K562 (cell line): ENCODE data around the gene TP53TG5. TPM values are rescaled to one million over a fixed set of nuclear protein-coding genes. Genes with fewer than 3 reads are reported as not detected.

ENCODE experiments used
- FOSL1 ChIP-seq: fragments of 200-800 bp; sonication (Bioruptor generic); conservative IDR thresholded peaks from 2 replicates; pipeline ENCODE4 v1.6.1; 2016; ENCODE audit warnings: missing genetic modification characterization, missing compliant biosample characterization
- FOXP1 ChIP-seq: sonication (generic); formaldehyde crosslinking; IDR thresholded peaks from 2 replicates; pipeline ENCODE4 v1.8.0; 2022; ENCODE audit warnings: mild to moderate bottlenecking, missing genetic modification reagents
- HNRNPK ChIP-seq: fragments of 200-400 bp; formaldehyde crosslinking; IDR thresholded peaks from one replicate; pipeline ENCODE4 v1.6.1; 2018; ENCODE audit warnings: mild to moderate bottlenecking, low read depth, low read length; ENCODE audit not compliant: poor library complexity, severe bottlenecking
- TBP ChIP-seq: optimal IDR thresholded peaks from 2 replicates; pipeline ENCODE3; 2011; ENCODE audit warnings: low read depth, low read length, improper control_type of control experiment
- ZNF592 ChIP-seq: fragments of 450-650 bp; IDR thresholded peaks from 2 replicates; pipeline ENCODE4 v1.6.1; 2017; ENCODE audit warnings: antibody characterized with exemption, mild to moderate bottlenecking
- polyA plus RNA-seq, 8 experiments: library from polyadenylated mRNA; depleted of rRNA in 4 of 8; stranded (reverse) in 5 of 8; unstranded in 3 of 8; fragments of >200 nt; fragmentation: Nextera tagmentation in 2 of 8; fragmentation: Illumina TruSeq in 1 of 8; extraction: Ambion mirVana in 2 of 8; extraction: Trizol in 1 of 8; gene quantifications; 2 replicates each; pipeline versions ENCODE4 v1.2.1 to v1.2.3, GENCODE V29; 2011 to 2014; ENCODE audit warnings: inconsistent platforms in 1 of 8, missing spikeins in 1 of 8
- total RNA-seq, 7 experiments: library from RNA; depleted of rRNA in 6 of 7; stranded (reverse); fragments of >200 nt in 6 of 7; fragmentation: Illumina TruSeq in 2 of 7; extraction: Trizol in 2 of 7; gene quantifications; 2 replicates each; pipeline versions ENCODE4 v1.2.1 to v1.2.3, GENCODE V29; 2011 to 2021; ENCODE audit warnings: low replicate concordance in 1 of 7
- TF ChIP-seq, protein P1 (sequence below), 3 experiments: fragments of 200-800 bp in 1 of 3; fragments of 250-450 bp in 1 of 3; fragments of 450-650 bp in 1 of 3; sonication (Bioruptor Pico) in 1 of 3; sonication (Bioruptor generic) in 1 of 3; formaldehyde crosslinking in 1 of 3; IDR thresholded peaks; 2 replicates each; pipeline versions ENCODE4 v1.6.1 to v1.8.0; 2016 to 2022; ENCODE audit warnings: mild to moderate bottlenecking in 2 of 3, missing genetic modification characterization in 2 of 3, missing compliant biosample characterization in 1 of 3, moderate library complexity in 1 of 3
- TF ChIP-seq, protein P2 (sequence below): sonication (generic); formaldehyde crosslinking; IDR thresholded peaks from 2 replicates; pipeline ENCODE4 v1.8.0; 2022; ENCODE audit warnings: mild to moderate bottlenecking, missing genetic modification reagents
- TF ChIP-seq, protein P3 (sequence below): sonication (generic); formaldehyde crosslinking; IDR thresholded peaks from 2 replicates; pipeline ENCODE4 v1.4.0; 2020; ENCODE audit warnings: mild to moderate bottlenecking, missing genetic modification reagents

Gene TP53TG5
- total and polyA plus RNA-seq, 9 of the 15 experiments (the other 6 are each of a cell fraction or from before 2014, with no cell fraction given) = 0.04 to 0.05 (median 0.04) TPM; not detected in 6

DNA sequence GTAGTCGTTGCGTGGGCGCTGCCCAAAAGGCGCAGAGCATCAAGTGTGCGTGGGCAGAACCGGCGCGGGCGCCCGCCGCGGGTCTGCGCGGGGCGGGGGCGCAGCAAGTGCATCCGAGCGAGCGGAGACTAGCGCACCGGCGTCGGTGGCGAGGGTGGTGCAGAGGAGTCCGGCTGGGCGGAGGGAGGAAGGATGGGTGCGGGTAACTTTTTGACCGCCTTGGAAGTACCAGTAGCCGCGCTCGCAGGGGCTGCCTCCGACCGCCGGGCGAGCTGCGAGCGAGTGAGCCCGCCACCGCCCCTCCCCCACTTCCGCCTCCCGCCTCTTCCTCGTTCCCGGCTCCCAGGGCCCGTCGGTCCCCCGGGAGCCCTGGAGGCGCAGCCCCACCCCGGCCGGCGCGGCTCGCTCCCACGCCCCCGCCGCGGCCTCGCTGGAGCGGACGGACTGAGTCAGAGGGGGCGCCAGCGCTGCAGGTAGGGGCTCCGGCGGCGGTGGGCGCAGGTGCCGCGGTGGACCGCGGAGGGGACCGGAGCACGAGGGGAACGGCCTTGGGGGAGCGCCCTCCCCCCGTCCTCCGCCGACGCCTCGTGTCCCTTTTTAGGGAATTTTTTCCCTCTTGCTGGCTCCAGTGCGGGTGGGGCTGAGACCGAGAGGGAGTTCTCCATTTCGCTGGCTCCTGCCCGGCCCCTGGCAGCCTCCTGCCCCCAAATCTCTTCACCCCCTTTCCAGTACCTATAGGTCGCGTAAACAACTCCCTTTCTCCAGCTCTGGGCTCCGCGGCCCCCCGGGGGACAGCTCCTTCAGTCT is 28.3 kb upstream of the TP53TG5 start (continued):
- TF ChIP-seq, protein P1, sequence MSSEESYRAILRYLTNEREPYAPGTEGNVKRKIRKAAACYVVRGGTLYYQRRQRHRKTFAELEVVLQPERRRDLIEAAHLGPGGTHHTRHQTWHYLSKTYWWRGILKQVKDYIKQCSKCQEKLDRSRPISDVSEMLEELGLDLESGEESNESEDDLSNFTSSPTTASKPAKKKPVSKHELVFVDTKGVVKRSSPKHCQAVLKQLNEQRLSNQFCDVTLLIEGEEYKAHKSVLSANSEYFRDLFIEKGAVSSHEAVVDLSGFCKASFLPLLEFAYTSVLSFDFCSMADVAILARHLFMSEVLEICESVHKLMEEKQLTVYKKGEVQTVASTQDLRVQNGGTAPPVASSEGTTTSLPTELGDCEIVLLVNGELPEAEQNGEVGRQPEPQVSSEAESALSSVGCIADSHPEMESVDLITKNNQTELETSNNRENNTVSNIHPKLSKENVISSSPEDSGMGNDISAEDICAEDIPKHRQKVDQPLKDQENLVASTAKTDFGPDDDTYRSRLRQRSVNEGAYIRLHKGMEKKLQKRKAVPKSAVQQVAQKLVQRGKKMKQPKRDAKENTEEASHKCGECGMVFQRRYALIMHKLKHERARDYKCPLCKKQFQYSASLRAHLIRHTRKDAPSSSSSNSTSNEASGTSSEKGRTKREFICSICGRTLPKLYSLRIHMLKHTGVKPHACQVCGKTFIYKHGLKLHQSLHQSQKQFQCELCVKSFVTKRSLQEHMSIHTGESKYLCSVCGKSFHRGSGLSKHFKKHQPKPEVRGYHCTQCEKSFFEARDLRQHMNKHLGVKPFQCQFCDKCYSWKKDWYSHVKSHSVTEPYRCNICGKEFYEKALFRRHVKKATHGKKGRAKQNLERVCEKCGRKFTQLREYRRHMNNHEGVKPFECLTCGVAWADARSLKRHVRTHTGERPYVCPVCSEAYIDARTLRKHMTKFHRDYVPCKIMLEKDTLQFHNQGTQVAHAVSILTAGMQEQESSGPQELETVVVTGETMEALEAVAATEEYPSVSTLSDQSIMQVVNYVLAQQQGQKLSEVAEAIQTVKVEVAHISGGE (CRISPR knock-in tag; IDR thresholded peaks at IDR 0.05) = peak; percentile 24 to 92 (median 67); a peak in 4 of 6 replicates
- TF ChIP-seq ZNF592 (0 out of 2 replicates have a peak, but pooled peaks have one; percentile 42), FOSL1 (tag) (peak; percentile 40; the same call in 1 of the 2 replicates), TBP (peak; percentile 49), FOXP1 (CRISPR knock-in tag) (peak; percentile 83; the same call in 1 of the 2 replicates), HNRNPK (peak; percentile 33)
- TF ChIP-seq, protein P2, sequence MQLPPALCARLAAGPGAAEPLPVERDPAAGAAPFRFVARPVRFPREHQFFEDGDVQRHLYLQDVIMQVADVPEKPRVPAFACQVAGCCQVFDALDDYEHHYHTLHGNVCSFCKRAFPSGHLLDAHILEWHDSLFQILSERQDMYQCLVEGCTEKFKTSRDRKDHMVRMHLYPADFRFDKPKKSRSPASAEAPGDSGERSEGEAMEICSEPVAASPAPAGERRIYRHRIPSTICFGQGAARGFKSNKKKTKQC = no peak; the same call in 1 of the 2 replicates
- TF ChIP-seq, protein P3, sequence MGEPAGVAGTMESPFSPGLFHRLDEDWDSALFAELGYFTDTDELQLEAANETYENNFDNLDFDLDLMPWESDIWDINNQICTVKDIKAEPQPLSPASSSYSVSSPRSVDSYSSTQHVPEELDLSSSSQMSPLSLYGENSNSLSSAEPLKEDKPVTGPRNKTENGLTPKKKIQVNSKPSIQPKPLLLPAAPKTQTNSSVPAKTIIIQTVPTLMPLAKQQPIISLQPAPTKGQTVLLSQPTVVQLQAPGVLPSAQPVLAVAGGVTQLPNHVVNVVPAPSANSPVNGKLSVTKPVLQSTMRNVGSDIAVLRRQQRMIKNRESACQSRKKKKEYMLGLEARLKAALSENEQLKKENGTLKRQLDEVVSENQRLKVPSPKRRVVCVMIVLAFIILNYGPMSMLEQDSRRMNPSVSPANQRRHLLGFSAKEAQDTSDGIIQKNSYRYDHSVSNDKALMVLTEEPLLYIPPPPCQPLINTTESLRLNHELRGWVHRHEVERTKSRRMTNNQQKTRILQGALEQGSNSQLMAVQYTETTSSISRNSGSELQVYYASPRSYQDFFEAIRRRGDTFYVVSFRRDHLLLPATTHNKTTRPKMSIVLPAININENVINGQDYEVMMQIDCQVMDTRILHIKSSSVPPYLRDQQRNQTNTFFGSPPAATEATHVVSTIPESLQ (CRISPR knock-in tag) = no peak
